Ishikawa (cell line): ENCODE results near the gene ZDHHC7.

Source experiments
- CEBPB ChIP-seq: IDR thresholded peaks from 2 replicates; pipeline ENCODE4 v1.6.1; 2012
- CREB1 ChIP-seq: IDR thresholded peaks from 2 replicates; pipeline ENCODE4 v1.6.1; 2012; ENCODE audit warnings: low read depth
- EGR1 ChIP-seq: IDR thresholded peaks from 2 replicates; pipeline ENCODE4 v1.6.1; 2012
- EP300 ChIP-seq: IDR thresholded peaks from 2 replicates; pipeline ENCODE4 v1.6.1; 2012; ENCODE audit warnings: borderline replicate concordance
- FOXM1 ChIP-seq: IDR thresholded peaks from 2 replicates; pipeline ENCODE4 v1.6.1; 2012; ENCODE audit warnings: low read depth, borderline replicate concordance
- MAX ChIP-seq: IDR thresholded peaks from 2 replicates; pipeline ENCODE4 v1.6.1; 2012
- NFIC ChIP-seq: IDR thresholded peaks from 2 replicates; pipeline ENCODE4 v1.6.1; 2012
- RAD21 ChIP-seq: IDR thresholded peaks from 2 replicates; pipeline ENCODE4 v1.6.1; 2012; ENCODE audit warnings: low read depth
- REST ChIP-seq: IDR thresholded peaks from 2 replicates; pipeline ENCODE4 v1.6.1; 2012; ENCODE audit warnings: low read depth, mild to moderate bottlenecking
- TAF1 ChIP-seq: IDR thresholded peaks from 2 replicates; pipeline ENCODE4 v1.6.1; 2012; ENCODE audit warnings: low read depth, mild to moderate bottlenecking
- TCF12 ChIP-seq: IDR thresholded peaks from 2 replicates; pipeline ENCODE4 v1.6.1; 2012; ENCODE audit warnings: low read depth
- TEAD4 ChIP-seq: IDR thresholded peaks from 2 replicates; pipeline ENCODE4 v1.6.1; 2012
- USF1 ChIP-seq: IDR thresholded peaks from 2 replicates; pipeline ENCODE4 v1.6.1; 2012
- YY1 ChIP-seq: IDR thresholded peaks from 2 replicates; pipeline ENCODE4 v1.6.1; 2012; ENCODE audit warnings: low read depth
- ZBTB7A ChIP-seq: IDR thresholded peaks from 2 replicates; pipeline ENCODE4 v1.6.1; 2012; ENCODE audit warnings: low read depth

Gene ZDHHC7

GRCh38 chr16:85026703-85027102 lies 15.4 kb upstream of the ZDHHC7 start:
- TF ChIP-seq ZBTB7A (no peak), MAX (no peak), TCF12 (no peak), EGR1 (no peak), TAF1 (no peak), RAD21 (no peak), CEBPB (no peak), TEAD4 (no peak), YY1 (no peak), CREB1 (no peak)

- TF ChIP-seq MAX (no peak), USF1 (no peak), TCF12 (no peak), RAD21 (no peak), TEAD4 (no peak), ZBTB7A (no peak), YY1 (no peak), CEBPB (no peak), EGR1 (no peak), TAF1 (no peak), EP300 (no peak), CREB1 (no peak), NFIC (no peak), REST (no peak), FOXM1 (no peak)
Measured at GRCh38 chr16:85025781-85026653, 14.7 kb upstream of the ZDHHC7 start.

- TF ChIP-seq FOXM1 (no peak), TAF1 (no peak), TEAD4 (no peak), REST (no peak), CREB1 (no peak), TCF12 (no peak), NFIC (no peak), EP300 (no peak), MAX (no peak), USF1 (no peak), YY1 (no peak), CEBPB (no peak), ZBTB7A (no peak), EGR1 (no peak), RAD21 (no peak)
Measured at GRCh38 chr16:85019659-85020245, 8.4 kb upstream of the ZDHHC7 start.

GRCh38 chr16:85018529-85019236 lies 7.3 kb upstream of the ZDHHC7 start:
- no peak for TF ChIP-seq ZBTB7A
- no peak for TF ChIP-seq YY1
- TF ChIP-seq RAD21 = no peak
- no peak for TF ChIP-seq NFIC
- no peak for TF ChIP-seq EP300
- no peak for TF ChIP-seq USF1
- no peak for TF ChIP-seq EGR1
- no peak for TF ChIP-seq TAF1
- TF ChIP-seq CEBPB = no peak
- no peak for TF ChIP-seq TCF12
- no peak for TF ChIP-seq FOXM1
- no peak for TF ChIP-seq MAX
- no peak for TF ChIP-seq TEAD4
- TF ChIP-seq REST = no peak
- TF ChIP-seq CREB1 = no peak
